Heart left ventricle (tissue), 16 donors: Measurements from ENCODE around the gene FOXP4. TPM values are rescaled to one million over a fixed set of nuclear protein-coding genes. Genes with fewer than 3 reads are reported as not detected.

ENCODE experiments used
- ATAC-seq, 4 donors: fragments of 200-7000 bp; cut with Tn5 transposase; one replicate each; pipeline ENCODE4 v1.9.1; 2020 to 2022; ENCODE audit warnings: moderate library complexity in 4 of 4, mild to moderate bottlenecking in 3 of 4, moderate number of reproducible peaks in 1 of 4
- DNase-seq, 5 donors: peaks; one replicate each; pipeline ENCODE4 v3.0.0-alpha.2; 2020
- H3K27ac ChIP-seq, 12 donors: fragments of 200-600 bp; sonication (generic) in 4 of 12; one replicate each; pipeline versions ENCODE4 v1.5.0 to v1.8.0; 2016 to 2022; ENCODE audit warnings: mild to moderate bottlenecking in 2 of 12
- H3K27me3 ChIP-seq, 9 donors: fragments of 200-600 bp; sonication (generic) in 2 of 9; one replicate each; pipeline versions ENCODE4 v1.5.1 to v1.8.0; 2016 to 2022; ENCODE audit warnings: mild to moderate bottlenecking in 3 of 9
- H3K36me3 ChIP-seq, 9 donors: fragments of 200-600 bp; sonication (generic) in 2 of 9; one replicate each; pipeline versions ENCODE4 v1.5.0 to v1.8.0; 2018 to 2022; ENCODE audit warnings: mild to moderate bottlenecking in 2 of 9
- H3K4me1 ChIP-seq, 12 donors: fragments of 200-600 bp; sonication (generic) in 4 of 12; one replicate each; pipeline versions ENCODE4 v1.5.0 to v1.8.0; 2016 to 2022; ENCODE audit warnings: mild to moderate bottlenecking in 3 of 12
- H3K4me3 ChIP-seq, 12 donors: fragments of 200-600 bp; sonication (generic) in 4 of 12; one replicate each; pipeline versions ENCODE4 v1.5.0 to v1.8.0; 2017 to 2022; ENCODE audit warnings: mild to moderate bottlenecking in 9 of 12, moderate library complexity in 4 of 12
- H3K9me3 ChIP-seq, 12 donors: fragments of 200-600 bp; sonication (generic) in 4 of 12; one replicate each; pipeline versions ENCODE4 v1.5.0 to v1.8.0; 2016 to 2022; ENCODE audit warnings: mild to moderate bottlenecking in 1 of 12
- CTCF ChIP-seq, 12 donors: fragments of 200-600 bp; sonication (generic) in 4 of 12; IDR thresholded peaks; one replicate each; pipeline versions ENCODE4 v1.5.0 to v1.8.0; 2018 to 2022; ENCODE audit warnings: antibody characterized with exemption in 12 of 12, mild to moderate bottlenecking in 5 of 12
- POLR2A ChIP-seq, 2 donors: fragments of 450-650 bp; IDR thresholded peaks; one replicate each; pipeline ENCODE4 v1.6.1; 2017; ENCODE audit warnings: antibody characterized with exemption in 2 of 2, mild to moderate bottlenecking in 2 of 2, moderate library complexity in 2 of 2
- WGBS, 4 donors: extraction: QIAGEN DNeasy Blood & Tissue Kit in 2 of 4; methylation state at CpG; one replicate each; pipeline versions ENCODE4 v1.1.5 to v1.1.7; 2013 to 2018; 5-methylcytosine and 5-hydroxymethylcytosine counted together
- intact Hi-C, 10 donors: fragments of 100-400 bp; cut with DNase I; formaldehyde crosslinking; loops; one replicate each; pipeline versions ENCODE4 v1.11.1 to v1.14.2; 2022
- polyA plus RNA-seq, 2 donors: library from polyadenylated mRNA; stranded (reverse); fragments of 200-250 nt; gene quantifications; one replicate each; pipeline ENCODE4 v1.2.3, GENCODE V29; 2013
- total RNA-seq, 9 donors: library from RNA; depleted of rRNA in 2 of 9; stranded (reverse); fragments of >200 nt in 2 of 9; fragmentation: NEBNext Ultra II Directional in 3 of 9; extraction: Animal tissue kit (Norgen Biotek cat#: 25700) in 3 of 9; gene quantifications; one replicate each; pipeline versions ENCODE4 v1.1.0 to v1.2.4, GENCODE V29; 2016 to 2023
- donor health status: ischemic (EF 13 %, LVEDD 7.1; RV severe dilation, severe dysfunction).
- donor health status: healthy with polysubstance abuse.
- donor health status: DM: no; HTN: yes; CAD: no.
- donor health status: DM: no; HTN: no; CAD: no.
- donor health status: ischemic (EF 25% LVEDD 6.9; RV normal size, moderate dysfunction).
- donor health status: ischemic (EF 25% LVEDD 5.7; RV mildly dilated, moderate dysfunction).
- donor health status: healthy.
- donor health status: DM: yes; HTN: yes; CAD: no.
- donor health status: ischemic (EF 35%, LVEDD 5.7; RV mildly dilated, moderate dysfunction).
- donor health status: nonischemic (EF 11% LVEDD 7.7; RV severe dilation, severe dysfunction).
- donor health status: DM: yes; HTN: yes; CAD: no.
- donor health status: PGD.
- donor health status: ischemic (EF 29% LVEDD 5.4; RV normal size, mild dysfunction).
- donor health status: nonischemic (EF 23%, LVEDD 6.1; RV moderate dilation, normal function).

The FOXP4 gene
- total and polyA plus RNA-seq, 11 donors = 10.9 to 22.5 (median 16.0) TPM

GRCh38 chr6:41621802-41622201 lies 75.6 kb downstream of the FOXP4 start:
- intact Hi-C loops = no loop called here

GRCh38 chr6:41622206-41622988 lies 76.2 kb downstream of the FOXP4 start:
- intact Hi-C loops = no loop called here
- WGBS, 4 donors = 41 to 49% (median 44%) methylated on average over 3 of the region's 3 CpGs
- H3K27me3 ChIP-seq = no peaks in the 10 kb centered on the region
- no peak for DNase-seq
- peak overlapping the region in 1 of 12 donors; percentile 9 for H3K27ac ChIP-seq
- ATAC-seq = no peak
- peaks cover 0 to 23% (median 10%) of the 10 kb centered on the region in 12 donors for H3K4me1 ChIP-seq
- H3K4me3 ChIP-seq = no peak overlapping the region
- H3K36me3 ChIP-seq = no peaks in the 10 kb centered on the region
- TF ChIP-seq POLR2A (IDR thresholded peaks at IDR 0.05) = no peak
- TF ChIP-seq CTCF (IDR thresholded peaks at IDR 0.05) = no peak
- peaks cover 0 to 14% (median 6%) of the 10 kb centered on the region in 12 donors for H3K9me3 ChIP-seq

More at GRCh38 chr6:41621802-41622201, 75.6 kb downstream of the FOXP4 start:
- Histone ChIP-seq H3K4me3 (no peak overlapping the region), H3K36me3 (no peaks in the 10 kb centered on the region), H3K27me3 (no peaks in the 10 kb centered on the region), H3K27ac (peak overlapping the region in 1 of 12 donors; percentile 9), H3K4me1 (peaks cover 0 to 23% (median 10%) of the 10 kb centered on the region in 12 donors), H3K9me3 (peaks cover 0 to 14% (median 6%) of the 10 kb centered on the region in 12 donors)
- DNase-seq (no peak), ATAC-seq (no peak)
- no peak for TF ChIP-seq POLR2A (IDR thresholded peaks at IDR 0.05)
- no peak for TF ChIP-seq CTCF (IDR thresholded peaks at IDR 0.05)
- 44 to 59% (median 51%) methylated on average over 2 of the region's 2 CpGs for WGBS, 4 donors

- TF ChIP-seq POLR2A (IDR thresholded peaks at IDR 0.05) (no peak), CTCF (IDR thresholded peaks at IDR 0.05) (no peak)
- Histone ChIP-seq H3K4me1 (peaks cover 0 to 20% (median 9%) of the 10 kb centered on the region in 12 donors), H3K27ac (no peak overlapping the region), H3K36me3 (no peaks in the 10 kb centered on the region), H3K4me3 (no peak overlapping the region), H3K9me3 (peaks cover 0 to 14% (median 6%) of the 10 kb centered on the region in 12 donors), H3K27me3 (no peaks in the 10 kb centered on the region)
- no peak for ATAC-seq
- intact Hi-C loops = no loop called here
- no peak for DNase-seq
- WGBS, 4 donors = 93 to 95% (median 94%) methylated on average over 6 of the region's 6 CpGs
These were observed 77.1 kb downstream of the FOXP4 start for GRCh38 chr6:41623330-41623729.

GRCh38 chr6:41624621-41625380 lies 78.6 kb downstream of the FOXP4 start:
- ATAC-seq (no peak), DNase-seq (no peak)
- H3K36me3 ChIP-seq = no peaks in the 10 kb centered on the region
- intact Hi-C loops = no loop called here
- 80 to 87% (median 86%) methylated on average over 18 of the region's 18 CpGs for WGBS, 4 donors
- H3K27ac ChIP-seq = no peak overlapping the region
- TF ChIP-seq CTCF (IDR thresholded peaks at IDR 0.05) (no peak), POLR2A (IDR thresholded peaks at IDR 0.05) (no peak)
- H3K4me1 ChIP-seq = peaks cover 0 to 19% (median 8%) of the 10 kb centered on the region in 12 donors
- H3K4me3 ChIP-seq = no peak overlapping the region
- no peaks in the 10 kb centered on the region for H3K27me3 ChIP-seq
- peaks cover 0 to 14% (median 6%) of the 10 kb centered on the region in 12 donors for H3K9me3 ChIP-seq
